GM06990 (cell line): ENCODE measurements around the gene HAO1.

Source experiments
- DNase-seq: peaks from one replicate; pipeline ENCODE4 v3.0.0-alpha.2; 2011; ENCODE audit not compliant: insufficient read length; ENCODE audit errors: extremely low read depth
- H3K27me3 ChIP-seq: replicated peaks from 2 replicates; pipeline ENCODE4 v1.6.0; 2011; ENCODE audit warnings: low read length; ENCODE audit not compliant: control insufficient read depth, insufficient read depth
- H3K36me3 ChIP-seq: 2 replicates; pipeline ENCODE4 v1.5.1; 2011; ENCODE audit warnings: low read length; ENCODE audit not compliant: control insufficient read depth, insufficient read depth
- H3K4me3 ChIP-seq: replicated peaks from 2 replicates; pipeline ENCODE4 v1.5.1; 2011; ENCODE audit warnings: low read depth, mild to moderate bottlenecking, control low read depth, low read length
- TF ChIP-seq, protein P1 (sequence below): IDR thresholded peaks from 2 replicates; pipeline ENCODE4 v1.5.1; 2011; ENCODE audit warnings: low read length, control low read depth, mild to moderate bottlenecking, inconsistent platforms; ENCODE audit not compliant: insufficient read depth, poor library complexity, severe bottlenecking

The HAO1 gene

DNA sequence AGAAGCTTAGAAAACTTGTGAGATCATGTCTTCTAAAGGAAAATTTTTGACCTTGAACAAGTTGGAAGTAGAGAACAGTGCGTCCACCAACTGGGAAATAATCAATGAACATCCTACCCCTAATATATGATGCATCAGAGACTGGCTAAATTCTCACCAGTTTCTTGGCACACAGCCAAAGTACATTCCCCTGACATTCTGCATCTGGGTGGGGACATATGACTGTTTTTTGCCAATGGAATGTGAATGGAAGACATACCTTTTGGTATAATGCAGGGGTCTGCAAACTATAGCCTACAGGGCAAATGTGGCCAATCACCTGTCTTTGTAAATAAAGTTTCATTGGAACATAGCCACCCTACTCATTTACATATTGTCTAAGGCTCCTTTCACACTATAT lies 84.7 kb downstream of the HAO1 start:
- H3K27me3 ChIP-seq: no peaks in the 10 kb centered on the region; the same call in 1 of the 2 replicates
- DNase-seq: no peak
- no peak overlapping the region for H3K4me3 ChIP-seq
- TF ChIP-seq, protein P1, sequence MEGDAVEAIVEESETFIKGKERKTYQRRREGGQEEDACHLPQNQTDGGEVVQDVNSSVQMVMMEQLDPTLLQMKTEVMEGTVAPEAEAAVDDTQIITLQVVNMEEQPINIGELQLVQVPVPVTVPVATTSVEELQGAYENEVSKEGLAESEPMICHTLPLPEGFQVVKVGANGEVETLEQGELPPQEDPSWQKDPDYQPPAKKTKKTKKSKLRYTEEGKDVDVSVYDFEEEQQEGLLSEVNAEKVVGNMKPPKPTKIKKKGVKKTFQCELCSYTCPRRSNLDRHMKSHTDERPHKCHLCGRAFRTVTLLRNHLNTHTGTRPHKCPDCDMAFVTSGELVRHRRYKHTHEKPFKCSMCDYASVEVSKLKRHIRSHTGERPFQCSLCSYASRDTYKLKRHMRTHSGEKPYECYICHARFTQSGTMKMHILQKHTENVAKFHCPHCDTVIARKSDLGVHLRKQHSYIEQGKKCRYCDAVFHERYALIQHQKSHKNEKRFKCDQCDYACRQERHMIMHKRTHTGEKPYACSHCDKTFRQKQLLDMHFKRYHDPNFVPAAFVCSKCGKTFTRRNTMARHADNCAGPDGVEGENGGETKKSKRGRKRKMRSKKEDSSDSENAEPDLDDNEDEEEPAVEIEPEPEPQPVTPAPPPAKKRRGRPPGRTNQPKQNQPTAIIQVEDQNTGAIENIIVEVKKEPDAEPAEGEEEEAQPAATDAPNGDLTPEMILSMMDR: no peak
- H3K36me3 ChIP-seq: no peaks in the 10 kb centered on the region

GRCh38 chr20:7853493-7853892 lies 86.8 kb downstream of the HAO1 start:
- TF ChIP-seq, protein P1: no peak
- H3K36me3 ChIP-seq: no peaks in the 10 kb centered on the region
- no peaks in the 10 kb centered on the region; the same call in 1 of the 2 replicates for H3K27me3 ChIP-seq
- DNase-seq: no peak
- H3K4me3 ChIP-seq: no peak overlapping the region

GRCh38 chr20:7850775-7851490 lies 89.3 kb downstream of the HAO1 start:
- no peak for DNase-seq
- Histone ChIP-seq H3K36me3 (no peaks in the 10 kb centered on the region), H3K4me3 (no peak overlapping the region)

DNA sequence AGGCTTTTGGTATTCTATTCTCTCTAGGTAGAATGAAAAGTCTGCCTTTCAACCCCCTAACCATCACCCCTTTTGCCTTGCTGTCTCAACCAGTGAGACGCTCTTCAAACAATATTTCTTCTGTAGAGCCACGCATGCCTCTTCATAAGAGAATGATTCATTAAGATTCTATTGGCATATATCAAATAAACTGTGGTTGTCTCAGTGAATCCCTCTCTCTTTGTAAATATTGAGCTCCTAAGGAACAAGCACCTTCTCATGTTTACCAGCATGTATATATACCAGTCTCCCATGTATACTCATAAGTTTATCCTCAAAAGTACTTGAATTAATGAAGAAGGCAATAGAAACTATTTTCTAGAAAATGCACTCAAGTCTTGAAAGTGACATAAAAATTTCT lies 90.6 kb downstream of the HAO1 start:
- TF ChIP-seq, protein P1: no peak
- H3K4me3 ChIP-seq: no peak overlapping the region

More at GRCh38 chr20:7850775-7851490, 89.3 kb downstream of the HAO1 start:
- no peaks in the 10 kb centered on the region; the same call in 1 of the 2 replicates for H3K27me3 ChIP-seq
- TF ChIP-seq, protein P1: no peak

GRCh38 chr20:7848351-7848750 lies 91.9 kb downstream of the HAO1 start:
- H3K4me3 ChIP-seq: no peak overlapping the region
- H3K27me3 ChIP-seq: no peaks in the 10 kb centered on the region; the same call in 1 of the 2 replicates
- TF ChIP-seq, protein P1: no peak
- DNase-seq: no peak
- no peaks in the 10 kb centered on the region for H3K36me3 ChIP-seq

More for the DNA sequence above, 90.6 kb downstream of the HAO1 start:
- Histone ChIP-seq H3K27me3 (no peaks in the 10 kb centered on the region; the same call in 1 of the 2 replicates), H3K36me3 (no peaks in the 10 kb centered on the region)
- DNase-seq: no peak
